Body of pancreas (tissue), 4 donors: ENCODE measurements around the gene EIF4A2. TPM values are rescaled to one million over a fixed set of nuclear protein-coding genes. Genes with fewer than 3 reads are reported as not detected.
"Not testable (repeated sequence)": the region's sequence is repeated elsewhere in the genome, so short reads cannot be mapped to it uniquely, and the experiment has no call there.

Experiments used
- ATAC-seq: fragments of 150-250 bp; one replicate; pipeline ENCODE4 v1.9.1; 2016
- DNase-seq, 4 donors: peaks; one replicate each; pipeline ENCODE4 v3.0.0-alpha.2; 2019
- H3K27ac ChIP-seq, 4 donors: fragments of 200-600 bp; sonication (generic); 1 replicate in 3 of 4; 2 replicates in 1 of 4; pipeline versions ENCODE4 v1.5.1 to v1.6.1; 2016 to 2019; ENCODE audit warnings: mild to moderate bottlenecking in 1 of 4, mixed read lengths in 1 of 4, moderate library complexity in 1 of 4
- H3K27me3 ChIP-seq, 2 donors: fragments of 200-600 bp; sonication (generic); one replicate each; pipeline ENCODE4 v1.6.0; 2016; ENCODE audit warnings: mild to moderate bottlenecking in 1 of 2
- H3K36me3 ChIP-seq, 2 donors: fragments of 200-600 bp; sonication (generic); replicated peaks in 1 of 2; 2 replicates each; pipeline ENCODE4 v1.5.1; 2016; ENCODE audit warnings: low read depth in 2 of 2; ENCODE audit not compliant: insufficient read depth in 1 of 2
- H3K4me1 ChIP-seq: fragments of 200-600 bp; sonication (generic); one replicate; pipeline ENCODE4 v1.6.0; 2016
- H3K4me3 ChIP-seq, 2 donors: fragments of 200-600 bp; sonication (generic); 1 replicate in 1 of 2; 2 replicates in 1 of 2; pipeline ENCODE4 v1.5.1; 2016 to 2019
- H3K9me3 ChIP-seq, 3 donors: fragments of 200-600 bp; sonication (generic); 1 replicate in 2 of 3; 2 replicates in 1 of 3; pipeline ENCODE4 v1.5.1; 2016
- POLR2A ChIP-seq, 3 donors: fragments of 450-650 bp; IDR thresholded peaks; one replicate each; pipeline ENCODE4 v1.6.1; 2016; ENCODE audit warnings: antibody characterized with exemption in 3 of 3, mild to moderate bottlenecking in 2 of 3
- WGBS, 2 donors: methylation state at CpG; one replicate each; pipeline ENCODE4 v1.1.5; 2017; 5-methylcytosine and 5-hydroxymethylcytosine counted together
- intact Hi-C: fragments of 100-400 bp; cut with DNase I; formaldehyde crosslinking; loops from one replicate; pipeline ENCODE4 v1.15.1; 2023
- total RNA-seq, 2 donors: library from RNA; depleted of rRNA; stranded (reverse); fragments of >200 nt; gene quantifications; one replicate each; pipeline ENCODE4 v1.1.0, GENCODE V29; 2016
- TF ChIP-seq, protein P1 (sequence below), 7 experiments: fragments of 450-650 bp in 4 of 7; fragments of 200-600 bp in 3 of 7; sonication (generic) in 3 of 7; IDR thresholded peaks; one replicate each; pipeline ENCODE4 v1.5.1; 2016 to 2019; ENCODE audit warnings: antibody characterized with exemption in 7 of 7

Gene EIF4A2
- total RNA-seq, 2 donors from 2014 or later = 222 to 424 TPM

DNA sequence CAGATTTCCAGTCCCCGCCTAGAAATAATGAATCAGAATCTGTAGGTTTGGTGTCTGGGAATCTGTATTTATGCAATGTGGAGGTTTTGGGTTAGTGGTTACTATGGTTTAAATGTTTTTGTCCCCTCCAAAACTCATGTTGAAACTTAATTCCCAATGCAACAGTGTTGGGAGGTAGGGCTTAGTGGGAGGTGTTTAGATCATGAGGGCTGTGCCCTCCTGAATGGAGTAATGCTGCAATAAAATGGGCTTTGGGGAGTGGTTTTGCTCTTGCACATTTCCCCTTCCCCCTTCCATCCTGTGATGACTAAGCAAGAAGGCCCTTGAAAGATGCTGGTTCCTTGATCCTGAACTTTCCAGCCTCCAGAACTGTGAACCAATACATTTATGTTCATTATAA lies 32.1 kb downstream of the EIF4A2 start:
- DNase-seq (no peak), ATAC-seq (no peak)
- WGBS, 2 donors = 71 to 93% methylated on average over 1 of the region's 1 CpG
- intact Hi-C loops = loop anchor here (10.0 kb wide), 1 partner anchor 201 kb away; the partner anchor contains the start of gene AHSG
- no peaks in the 10 kb centered on the region for H3K36me3 ChIP-seq
- H3K4me1 ChIP-seq = no peaks in the 10 kb centered on the region
- H3K9me3 ChIP-seq = no peaks in the 10 kb centered on the region
- peaks cover 0 to 6% of the 10 kb centered on the region in 2 donors for H3K27me3 ChIP-seq
- H3K4me3 ChIP-seq = no peak overlapping the region
- no peak overlapping the region for H3K27ac ChIP-seq
- no peak for TF ChIP-seq POLR2A (IDR thresholded peaks at IDR 0.05)
- TF ChIP-seq, protein P1, sequence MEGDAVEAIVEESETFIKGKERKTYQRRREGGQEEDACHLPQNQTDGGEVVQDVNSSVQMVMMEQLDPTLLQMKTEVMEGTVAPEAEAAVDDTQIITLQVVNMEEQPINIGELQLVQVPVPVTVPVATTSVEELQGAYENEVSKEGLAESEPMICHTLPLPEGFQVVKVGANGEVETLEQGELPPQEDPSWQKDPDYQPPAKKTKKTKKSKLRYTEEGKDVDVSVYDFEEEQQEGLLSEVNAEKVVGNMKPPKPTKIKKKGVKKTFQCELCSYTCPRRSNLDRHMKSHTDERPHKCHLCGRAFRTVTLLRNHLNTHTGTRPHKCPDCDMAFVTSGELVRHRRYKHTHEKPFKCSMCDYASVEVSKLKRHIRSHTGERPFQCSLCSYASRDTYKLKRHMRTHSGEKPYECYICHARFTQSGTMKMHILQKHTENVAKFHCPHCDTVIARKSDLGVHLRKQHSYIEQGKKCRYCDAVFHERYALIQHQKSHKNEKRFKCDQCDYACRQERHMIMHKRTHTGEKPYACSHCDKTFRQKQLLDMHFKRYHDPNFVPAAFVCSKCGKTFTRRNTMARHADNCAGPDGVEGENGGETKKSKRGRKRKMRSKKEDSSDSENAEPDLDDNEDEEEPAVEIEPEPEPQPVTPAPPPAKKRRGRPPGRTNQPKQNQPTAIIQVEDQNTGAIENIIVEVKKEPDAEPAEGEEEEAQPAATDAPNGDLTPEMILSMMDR (IDR thresholded peaks at IDR 0.05) = no peak

DNA sequence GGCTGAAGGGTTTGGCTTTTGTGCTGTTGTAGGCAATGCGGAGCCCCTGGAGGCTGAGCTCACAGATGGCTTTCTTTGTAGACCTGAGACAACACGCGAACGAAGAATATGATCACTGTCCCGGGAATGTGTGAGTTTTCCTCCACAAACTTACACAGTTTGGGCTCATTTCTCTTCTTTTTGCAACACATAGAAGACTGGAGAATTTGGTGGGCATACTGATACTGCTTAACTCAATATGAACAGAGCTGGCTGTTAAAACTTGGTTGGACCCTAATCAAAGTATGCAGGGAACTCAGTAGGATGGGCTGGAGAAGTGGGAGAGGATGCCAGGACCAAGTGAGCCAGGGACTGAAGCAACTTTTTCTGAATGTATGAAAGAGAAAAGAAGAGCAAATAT lies 35.1 kb downstream of the EIF4A2 start:
- Histone ChIP-seq H3K36me3 (no peaks in the 10 kb centered on the region), H3K27me3 (peaks cover 0 to 4% of the 10 kb centered on the region in 2 donors), H3K4me1 (no peaks in the 10 kb centered on the region), H3K27ac (no peak overlapping the region), H3K4me3 (no peak overlapping the region), H3K9me3 (no peaks in the 10 kb centered on the region)
- no peak for DNase-seq
- ATAC-seq = no peak
- WGBS, 2 donors = 87 to 91% methylated on average over 5 of the region's 5 CpGs
- TF ChIP-seq, protein P1 (IDR thresholded peaks at IDR 0.05) = no peak
- no peak for TF ChIP-seq POLR2A (IDR thresholded peaks at IDR 0.05)
- intact Hi-C loops = loop anchor here (10.0 kb wide), 1 partner anchor 204 kb away; the partner anchor contains the start of gene AHSG

DNA sequence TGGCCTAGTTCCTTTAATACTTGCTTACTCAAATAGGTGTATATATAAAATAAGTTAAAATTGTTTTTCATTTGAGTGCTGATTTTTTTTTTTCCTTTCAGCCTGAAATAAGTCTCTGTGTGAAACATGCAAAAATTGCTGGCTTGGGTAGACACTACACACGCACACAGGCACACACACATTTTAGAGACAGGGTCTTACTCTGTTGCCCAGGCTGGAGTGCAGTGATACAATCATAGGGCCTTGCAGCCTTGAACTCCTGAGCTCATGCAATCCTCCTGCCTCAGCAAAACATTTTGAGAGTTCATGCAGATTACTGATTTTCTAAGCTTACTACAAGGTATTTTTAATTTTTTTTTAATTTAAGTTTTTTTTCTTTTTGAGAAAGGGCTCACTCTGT lies 35.6 kb downstream of the EIF4A2 start:
- no peak overlapping the region for H3K27ac ChIP-seq
- no peak for DNase-seq
- H3K9me3 ChIP-seq = no peaks in the 10 kb centered on the region
- no peaks in the 10 kb centered on the region for H3K36me3 ChIP-seq
- no peak overlapping the region for H3K4me3 ChIP-seq
- WGBS, 2 donors = 65 to 75% methylated on average over 1 of the region's 1 CpG
- peaks cover 0 to 4% of the 10 kb centered on the region in 2 donors for H3K27me3 ChIP-seq
- intact Hi-C loops = loop anchor here (10.0 kb wide), 1 partner anchor 204 kb away; the partner anchor contains the start of gene AHSG
- H3K4me1 ChIP-seq = no peaks in the 10 kb centered on the region
- TF ChIP-seq, protein P1 (IDR thresholded peaks at IDR 0.05) = no peak
- TF ChIP-seq POLR2A (IDR thresholded peaks at IDR 0.05) = no peak
- ATAC-seq = no peak

DNA sequence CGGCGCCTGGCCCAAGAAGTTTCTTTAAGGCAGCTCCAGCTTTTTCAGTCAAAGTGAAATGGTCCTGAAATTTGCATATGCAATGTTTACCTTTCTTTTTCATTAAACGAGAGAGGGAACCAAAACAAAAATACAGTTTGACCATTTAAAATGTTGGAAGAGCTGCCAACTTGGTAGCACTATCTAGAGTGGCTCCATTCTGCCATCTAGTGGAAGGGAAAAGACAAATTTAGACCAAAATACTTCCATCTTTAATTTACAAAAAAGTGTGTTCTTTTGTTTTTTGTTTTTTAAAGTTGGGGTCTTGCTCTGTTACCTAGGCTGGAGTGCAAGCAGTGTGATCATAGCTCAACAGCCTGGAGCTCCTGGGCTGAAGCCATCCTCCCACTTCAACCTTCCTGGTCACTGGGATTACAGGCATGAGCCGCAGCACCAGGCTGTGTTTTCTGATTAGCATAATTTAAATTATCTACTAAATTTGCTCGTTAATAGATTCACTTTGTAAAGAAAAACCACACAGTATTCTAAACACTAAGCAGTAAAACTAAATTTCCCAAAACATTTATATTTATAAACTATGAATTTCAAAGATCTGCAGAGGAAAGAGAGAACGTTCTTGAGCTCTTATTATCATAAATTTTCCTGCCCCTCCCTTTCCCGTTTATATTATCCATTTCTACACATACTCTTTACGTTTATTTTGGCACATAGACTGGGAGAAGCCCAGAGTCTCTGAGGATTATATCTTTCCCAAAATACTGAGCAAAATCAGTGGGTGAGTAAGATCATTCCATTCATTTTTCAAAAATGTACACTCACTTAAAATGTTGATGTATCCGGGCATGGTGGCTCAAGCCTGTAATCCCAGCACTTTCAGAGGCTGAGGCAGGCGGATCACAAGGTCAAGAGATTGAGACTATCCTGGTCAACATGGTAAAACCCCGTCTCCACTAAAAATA lies 38.3 kb downstream of the EIF4A2 start:
- WGBS, 2 donors = 40 to 46% methylated on average over 11 of the region's 11 CpGs
- Histone ChIP-seq H3K4me1 (no peaks in the 10 kb centered on the region), H3K36me3 (no peaks in the 10 kb centered on the region), H3K27me3 (peaks cover 0 to 26% of the 10 kb centered on the region in 2 donors), H3K9me3 (no peaks in the 10 kb centered on the region), H3K27ac (no peak overlapping the region), H3K4me3 (no peak overlapping the region)
- DNase-seq (no peak), ATAC-seq (no peak)
- intact Hi-C loops = no loop called here
- no peak for TF ChIP-seq POLR2A (IDR thresholded peaks at IDR 0.05)
- TF ChIP-seq, protein P1 (IDR thresholded peaks at IDR 0.05) = peak; percentile 25 to 70 (median 61)

DNA sequence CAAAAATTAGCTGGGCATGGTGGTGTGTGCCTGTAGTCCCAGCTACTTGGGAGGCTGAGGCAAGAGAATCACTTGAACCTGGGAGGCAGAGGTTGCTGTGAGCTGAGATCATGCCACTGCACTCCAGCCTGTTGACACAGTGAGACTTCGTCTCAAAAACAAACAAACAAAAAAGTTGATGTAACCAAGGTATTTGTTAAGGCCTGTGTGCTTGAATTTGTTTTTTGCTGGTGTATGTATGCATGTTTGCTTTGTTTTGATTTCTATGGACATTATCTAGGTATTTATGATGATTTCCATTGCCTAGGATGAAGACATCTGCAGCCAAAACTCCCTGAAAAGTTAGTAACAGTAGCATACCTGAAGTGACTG lies 39.0 kb downstream of the EIF4A2 start:
- DNase-seq, intact Hi-C loops, H3K27ac ChIP-seq, ATAC-seq, H3K9me3 ChIP-seq, H3K36me3 ChIP-seq, H3K4me1 ChIP-seq, H3K4me3 ChIP-seq: not testable (repeated sequence)
- 41 to 48% methylated on average over 1 of the region's 1 CpG for WGBS, 2 donors
- peaks cover 0 to 26% of the 10 kb centered on the region in 2 donors for H3K27me3 ChIP-seq
